ENCODE data around the gene MED27. TPM values are rescaled to one million over a fixed set of nuclear protein-coding genes. Genes with fewer than 3 reads are reported as not detected.

Gene MED27
- total RNA-seq, 1 donor from 2014 or later: 28.2 TPM

- TF ChIP-seq, protein P1, sequence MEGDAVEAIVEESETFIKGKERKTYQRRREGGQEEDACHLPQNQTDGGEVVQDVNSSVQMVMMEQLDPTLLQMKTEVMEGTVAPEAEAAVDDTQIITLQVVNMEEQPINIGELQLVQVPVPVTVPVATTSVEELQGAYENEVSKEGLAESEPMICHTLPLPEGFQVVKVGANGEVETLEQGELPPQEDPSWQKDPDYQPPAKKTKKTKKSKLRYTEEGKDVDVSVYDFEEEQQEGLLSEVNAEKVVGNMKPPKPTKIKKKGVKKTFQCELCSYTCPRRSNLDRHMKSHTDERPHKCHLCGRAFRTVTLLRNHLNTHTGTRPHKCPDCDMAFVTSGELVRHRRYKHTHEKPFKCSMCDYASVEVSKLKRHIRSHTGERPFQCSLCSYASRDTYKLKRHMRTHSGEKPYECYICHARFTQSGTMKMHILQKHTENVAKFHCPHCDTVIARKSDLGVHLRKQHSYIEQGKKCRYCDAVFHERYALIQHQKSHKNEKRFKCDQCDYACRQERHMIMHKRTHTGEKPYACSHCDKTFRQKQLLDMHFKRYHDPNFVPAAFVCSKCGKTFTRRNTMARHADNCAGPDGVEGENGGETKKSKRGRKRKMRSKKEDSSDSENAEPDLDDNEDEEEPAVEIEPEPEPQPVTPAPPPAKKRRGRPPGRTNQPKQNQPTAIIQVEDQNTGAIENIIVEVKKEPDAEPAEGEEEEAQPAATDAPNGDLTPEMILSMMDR (IDR thresholded peaks at IDR 0.05): no peak
- Mint-ChIP-seq H3K27ac (ENCODE audit: unreplicated experiment) (no peak overlapping the region), H3K27me3 (ENCODE audit: low read depth) (peaks cover 29% of the 10 kb centered on the region), H3K4me1 (ENCODE audit: low read depth) (peaks cover 4% of the 10 kb centered on the region), H3K36me3 (ENCODE audit: low read depth) (no peaks in the 10 kb centered on the region), H3K9me3 (ENCODE audit: low read depth) (no peaks in the 10 kb centered on the region), H3K4me3 (ENCODE audit: unreplicated experiment) (no peak overlapping the region)
- no peak for DNase-seq (ENCODE audit: low spot score)
Observed at GRCh38 chr9:132094314-132094791, 14.7 kb upstream of the MED27 start.

GRCh38 chr9:132090771-132091170, 11.1 kb upstream of the MED27 start:
- Mint-ChIP-seq H3K4me1 (ENCODE audit: low read depth) (peaks cover 4% of the 10 kb centered on the region), H3K27me3 (ENCODE audit: low read depth) (peaks cover 23% of the 10 kb centered on the region), H3K36me3 (ENCODE audit: low read depth) (no peaks in the 10 kb centered on the region), H3K27ac (ENCODE audit: unreplicated experiment) (no peak overlapping the region), H3K9me3 (ENCODE audit: low read depth) (no peaks in the 10 kb centered on the region), H3K4me3 (ENCODE audit: unreplicated experiment) (no peak overlapping the region)
- DNase-seq (ENCODE audit: low spot score): no peak
- TF ChIP-seq, protein P1 (IDR thresholded peaks at IDR 0.05): no peak

DNA sequence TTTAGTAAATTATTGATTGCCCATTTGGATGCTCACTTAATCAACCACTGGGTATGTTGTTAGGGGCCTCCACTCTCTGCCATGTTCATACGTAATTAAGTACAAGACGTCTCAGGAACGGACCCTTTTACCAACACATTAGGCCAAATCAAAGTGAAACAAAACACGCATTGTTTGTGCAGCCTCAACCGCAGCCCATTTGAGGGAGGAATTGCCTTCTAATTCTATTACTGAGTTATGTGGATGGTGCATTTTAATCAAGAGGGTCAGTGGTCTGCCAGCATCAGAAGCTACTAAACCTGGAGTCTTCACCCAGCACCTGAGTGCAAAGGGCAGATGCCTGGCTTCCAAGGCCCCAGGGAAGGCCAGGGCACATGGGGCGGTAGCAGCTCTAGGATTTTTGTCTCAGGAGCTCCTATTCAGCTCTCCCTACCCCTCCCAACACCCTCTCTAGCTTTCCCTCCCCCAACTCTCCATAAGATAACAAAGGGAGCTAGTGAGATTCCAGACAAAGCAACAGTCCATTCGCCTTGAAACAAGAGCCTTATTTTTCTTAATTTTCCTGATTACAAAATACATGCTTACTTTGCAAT, 7.9 kb upstream of the MED27 start:
- H3K27ac Mint-ChIP-seq (ENCODE audit: unreplicated experiment): no peak overlapping the region
- peaks cover 35% of the 10 kb centered on the region for H3K27me3 Mint-ChIP-seq (ENCODE audit: low read depth)
- H3K36me3 Mint-ChIP-seq (ENCODE audit: low read depth): no peaks in the 10 kb centered on the region

GRCh38 chr9:132082188-132082587, 2.5 kb upstream of the MED27 start:
- H3K27ac Mint-ChIP-seq (ENCODE audit: unreplicated experiment): no peak overlapping the region
- H3K36me3 Mint-ChIP-seq (ENCODE audit: low read depth): no peaks in the 10 kb centered on the region
- DNase-seq (ENCODE audit: low spot score): no peak
- TF ChIP-seq, protein P1 (IDR thresholded peaks at IDR 0.05): no peak
- H3K4me3 Mint-ChIP-seq (ENCODE audit: unreplicated experiment): no peak overlapping the region
- peaks cover 27% of the 10 kb centered on the region for H3K27me3 Mint-ChIP-seq (ENCODE audit: low read depth)
- peaks cover 26% of the 10 kb centered on the region for H3K4me1 Mint-ChIP-seq (ENCODE audit: low read depth)
- H3K9me3 Mint-ChIP-seq (ENCODE audit: low read depth): no peaks in the 10 kb centered on the region

More for the DNA sequence above, 7.9 kb upstream of the MED27 start:
- no peak for DNase-seq (ENCODE audit: low spot score)
- Mint-ChIP-seq H3K4me1 (ENCODE audit: low read depth) (no peaks in the 10 kb centered on the region), H3K4me3 (ENCODE audit: unreplicated experiment) (no peak overlapping the region), H3K9me3 (ENCODE audit: low read depth) (no peaks in the 10 kb centered on the region)
- TF ChIP-seq, protein P1 (IDR thresholded peaks at IDR 0.05): no peak

DNA sequence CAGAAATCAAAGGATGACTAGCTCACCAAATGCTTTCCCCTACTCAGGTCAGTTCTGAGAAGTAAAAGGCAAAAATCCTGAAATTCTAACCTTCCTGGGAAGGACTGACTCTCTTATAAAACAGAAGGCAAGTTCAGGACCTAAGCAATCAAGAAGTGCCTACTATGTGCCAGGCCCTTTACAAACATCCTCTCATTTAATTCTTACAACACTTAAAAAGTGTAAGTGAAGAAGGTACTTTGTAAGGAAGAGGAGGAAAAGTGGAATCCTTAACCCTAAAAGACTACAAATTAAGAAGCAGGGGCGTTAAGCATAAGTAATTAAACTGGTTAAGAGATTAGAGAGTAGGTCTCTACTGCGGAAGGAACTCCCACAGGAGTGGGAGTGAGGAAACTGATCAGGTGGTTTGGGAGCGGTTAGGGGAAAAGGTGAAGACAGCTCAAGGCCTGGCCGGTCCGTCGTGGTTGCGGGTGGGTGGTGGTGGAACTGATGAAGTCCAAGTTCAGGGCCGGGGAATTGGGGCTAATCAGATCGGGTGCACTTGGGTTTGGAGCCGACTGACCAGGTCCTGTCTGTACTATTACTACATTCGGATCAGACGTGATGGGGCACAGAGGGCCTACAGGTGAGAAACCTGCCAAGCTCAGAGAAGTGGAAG, 839 bp downstream of the MED27 start:
- no peaks in the 10 kb centered on the region for H3K9me3 Mint-ChIP-seq (ENCODE audit: low read depth)
- H3K4me3 Mint-ChIP-seq (ENCODE audit: unreplicated experiment): peak overlapping the region; percentile 96
- H3K36me3 Mint-ChIP-seq (ENCODE audit: low read depth): no peaks in the 10 kb centered on the region
- TF ChIP-seq, protein P1 (IDR thresholded peaks at IDR 0.05): no peak
- H3K27me3 Mint-ChIP-seq (ENCODE audit: low read depth): peaks cover 4% of the 10 kb centered on the region
- H3K4me1 Mint-ChIP-seq (ENCODE audit: low read depth): peaks cover 57% of the 10 kb centered on the region
- peak overlapping the region; percentile 96 for H3K27ac Mint-ChIP-seq (ENCODE audit: unreplicated experiment)
- DNase-seq (ENCODE audit: low spot score): no peak

All from chondrocyte (in vitro differentiated cells).